GM21717 (cell line): ENCODE results near the gene ZSCAN31.
A peak's percentile ranks its signal among the peaks of the same experiment; 100 is the strongest.

Experiments
- ATAC-seq: cut with Tn5 transposase; IDR thresholded peaks from one replicate; pipeline ENCODE4 v1.9.1; 2021; ENCODE audit warnings: mild to moderate bottlenecking, moderate library complexity; ENCODE audit not compliant: unreplicated experiment

The ZSCAN31 gene

GRCh38 chr6:28353981-28354676, 18.2 kb upstream of the ZSCAN31 start:
- ATAC-seq: no peak

- ATAC-seq: no peak
These were observed 17.4 kb upstream of the ZSCAN31 start for GRCh38 chr6:28353356-28353755.

GRCh38 chr6:28351493-28351925, 15.6 kb upstream of the ZSCAN31 start:
- ATAC-seq: no peak

- no peak for ATAC-seq
These were observed 15.1 kb upstream of the ZSCAN31 start for GRCh38 chr6:28351087-28351486.

GRCh38 chr6:28349892-28350737, 14.2 kb upstream of the ZSCAN31 start, which contains the start of gene ZKSCAN3:
TSS of gene ZKSCAN3 (plus strand) at chr6:28349947. CDS start at chr6:28359587, 9,640 bp downstream.
- ATAC-seq: peak; percentile 97

GRCh38 chr6:28349344-28349891, 13.5 kb upstream of the ZSCAN31 start:
- no peak for ATAC-seq

- ATAC-seq: no peak
These were observed 11.2 kb upstream of the ZSCAN31 start for GRCh38 chr6:28347119-28347518.

GRCh38 chr6:28345201-28345600, 9.3 kb upstream of the ZSCAN31 start:
- ATAC-seq: no peak

GRCh38 chr6:28343898-28344677, 8.1 kb upstream of the ZSCAN31 start:
- ATAC-seq: no peak

- no peak for ATAC-seq
These were observed 4.6 kb upstream of the ZSCAN31 start for GRCh38 chr6:28340310-28341095.

- ATAC-seq: no peak
These were observed 1.2 kb upstream of the ZSCAN31 start for GRCh38 chr6:28337121-28337520.

GRCh38 chr6:28336284-28337120, 554 bp upstream of the ZSCAN31 start:
- ATAC-seq: peak; percentile 51

GRCh38 chr6:28335040-28335563, 846 bp downstream of the ZSCAN31 start:
- no peak for ATAC-seq

- no peak for ATAC-seq
These were observed 1.5 kb downstream of the ZSCAN31 start for GRCh38 chr6:28334286-28335039.

GRCh38 chr6:28333599-28334018, 2.3 kb downstream of the ZSCAN31 start:
- no peak for ATAC-seq

GRCh38 chr6:28333047-28333446, 2.9 kb downstream of the ZSCAN31 start:
- no peak for ATAC-seq

- ATAC-seq: no peak
These were observed 5.9 kb downstream of the ZSCAN31 start for GRCh38 chr6:28330041-28330440.

- ATAC-seq: no peak
These were observed 9.5 kb downstream of the ZSCAN31 start for GRCh38 chr6:28326371-28326948.
